Tibial nerve (tissue), 3 donors: ENCODE data around the gene VENTX.

Experiments used
- CTCF ChIP-seq, 5 experiments: fragments of 200-600 bp in 3 of 5; fragments of 450-650 bp in 2 of 5; sonication (generic) in 3 of 5; IDR thresholded peaks; one replicate each; pipeline ENCODE4 v1.5.1; 2016 to 2019; ENCODE audit warnings: antibody characterized with exemption in 5 of 5, mild to moderate bottlenecking in 3 of 5, moderate library complexity in 2 of 5
- POLR2A ChIP-seq, 2 donors: fragments of 450-650 bp; IDR thresholded peaks; one replicate each; pipeline ENCODE4 v1.6.1; 2017; ENCODE audit warnings: antibody characterized with exemption in 2 of 2, mild to moderate bottlenecking in 2 of 2, moderate library complexity in 2 of 2

DNA sequence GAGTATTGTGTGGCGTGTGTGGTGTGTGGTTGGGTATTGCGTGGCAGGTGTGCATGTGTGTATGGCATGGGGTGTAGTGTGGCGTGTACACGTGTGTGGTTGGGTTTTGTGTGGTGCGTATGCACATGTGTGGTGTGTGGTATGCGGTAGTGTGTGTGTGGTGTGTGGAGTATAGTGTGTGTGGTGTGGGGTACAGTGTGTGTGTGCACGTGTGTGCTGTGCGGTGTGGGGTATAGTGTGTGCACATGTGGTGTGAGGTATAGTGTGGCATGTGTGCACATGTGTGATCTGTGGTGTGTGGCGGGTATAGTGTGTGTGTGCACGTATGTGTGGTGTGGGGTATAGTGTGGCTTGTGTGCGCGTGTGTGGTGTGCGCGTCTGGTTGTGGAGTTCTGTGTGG, 28.5 kb upstream of the VENTX start:
- no peak for TF ChIP-seq CTCF (IDR thresholded peaks at IDR 0.05)
- TF ChIP-seq POLR2A (IDR thresholded peaks at IDR 0.05), result no peak
